Measurements from ENCODE around the gene PHF21A.

The PHF21A gene

GRCh38 chr11:46073632-46074031 lies 47.6 kb downstream of the PHF21A start:
- no peak for DNase-seq

- DNase-seq, result no peak
These were observed 48.9 kb downstream of the PHF21A start for GRCh38 chr11:46072172-46072964.

- no peak for DNase-seq
These were observed 50.2 kb downstream of the PHF21A start for GRCh38 chr11:46071091-46071490.

- DNase-seq, result no peak
These were observed 51.7 kb downstream of the PHF21A start for GRCh38 chr11:46069595-46069994.

GRCh38 chr11:46066335-46066734 lies 54.9 kb downstream of the PHF21A start:
- DNase-seq, result peak; percentile 63

GRCh38 chr11:46065681-46066080 lies 55.6 kb downstream of the PHF21A start:
- DNase-seq, result no peak

GRCh38 chr11:46064221-46064620 lies 57.0 kb downstream of the PHF21A start:
- DNase-seq, result no peak

- DNase-seq, result no peak
These were observed 58.1 kb downstream of the PHF21A start for GRCh38 chr11:46063138-46063537.

GRCh38 chr11:46060013-46060412 lies 61.2 kb downstream of the PHF21A start:
- DNase-seq, result no peak

GRCh38 chr11:46057489-46057888 lies 63.8 kb downstream of the PHF21A start:
- no peak for DNase-seq

- no peak for DNase-seq
These were observed 65.9 kb downstream of the PHF21A start for GRCh38 chr11:46055371-46055770.

GRCh38 chr11:46051102-46051501 lies 70.2 kb downstream of the PHF21A start:
- DNase-seq, result no peak

- no peak for DNase-seq
These were observed 70.6 kb downstream of the PHF21A start for GRCh38 chr11:46050662-46051061.

- no peak for DNase-seq
These were observed 71.2 kb downstream of the PHF21A start for GRCh38 chr11:46050003-46050461.

GRCh38 chr11:46049325-46049897 lies 71.8 kb downstream of the PHF21A start:
- peak; percentile 52 for DNase-seq

GRCh38 chr11:46048198-46048597 lies 73.1 kb downstream of the PHF21A start:
- no peak for DNase-seq

GRCh38 chr11:46047520-46047919 lies 73.7 kb downstream of the PHF21A start:
- DNase-seq, result no peak

- DNase-seq, result no peak
These were observed 75.4 kb downstream of the PHF21A start for GRCh38 chr11:46045811-46046210.

- DNase-seq, result no peak
These were observed 76.7 kb downstream of the PHF21A start for GRCh38 chr11:46044601-46045000.

- no peak for DNase-seq
These were observed 81.3 kb downstream of the PHF21A start for GRCh38 chr11:46039990-46040389.

GRCh38 chr11:46038529-46038928 lies 82.7 kb downstream of the PHF21A start:
- DNase-seq, result no peak

- no peak for DNase-seq
These were observed 84.3 kb downstream of the PHF21A start for GRCh38 chr11:46036969-46037368.

GRCh38 chr11:46036009-46036408 lies 85.2 kb downstream of the PHF21A start:
- DNase-seq, result no peak

- no peak for DNase-seq
These were observed 87.2 kb downstream of the PHF21A start for GRCh38 chr11:46034041-46034440.
